Activated B cell treated with CpG ODN at 0.5 μM for 24 hours (primary cell): ENCODE results near the gene PPP2R2C. TPM values are rescaled to one million over a fixed set of nuclear protein-coding genes. Genes with fewer than 3 reads are reported as not detected.

Source experiments
- ATAC-seq: fragments of 200-7000 bp; cut with Tn5 transposase; one replicate; pipeline ENCODE4 v1.10.0; 2021; ENCODE audit warnings: low read depth, mild to moderate bottlenecking, moderate library complexity
- CTCF ChIA-PET: fragments of 350-600 bp; sonication (Branson Sonifier 250); formaldehyde crosslinking; loops from one replicate; lab custom pipeline; 2021; ENCODE audit warnings: antibody characterized with exemption; lab: Charles Lee
- POLR2A ChIA-PET: fragments of 350-600 bp; sonication (Branson Sonifier 250); formaldehyde crosslinking; loops from one replicate; lab custom pipeline; 2021; ENCODE audit warnings: antibody characterized with exemption; lab: Charles Lee
- DNase-seq: peaks from one replicate; pipeline ENCODE4 v3.0.0; 2022
- H3K27ac Mint-ChIP-seq: one replicate; pipeline ENCODE4 v1.8.0; 2020; ENCODE audit warnings: mixed read lengths
- H3K27me3 Mint-ChIP-seq: one replicate; pipeline ENCODE4 v1.8.0; 2021; ENCODE audit warnings: mixed read lengths
- H3K36me3 Mint-ChIP-seq: one replicate; pipeline ENCODE4 v1.8.0; 2021; ENCODE audit warnings: low read depth, mixed read lengths
- H3K4me1 Mint-ChIP-seq: one replicate; pipeline ENCODE4 v1.8.0; 2021; ENCODE audit warnings: mixed read lengths
- H3K4me3 Mint-ChIP-seq: one replicate; pipeline ENCODE4 v1.8.0; 2020; ENCODE audit warnings: mild to moderate bottlenecking, mixed read lengths
- H3K9me3 Mint-ChIP-seq: one replicate; pipeline ENCODE4 v1.8.0; 2020; ENCODE audit warnings: mixed read lengths
- intact Hi-C: fragments of 100-400 bp; cut with micrococcal nuclease; formaldehyde crosslinking; loops from one replicate; pipeline ENCODE4 v1.15.1; 2024
- total RNA-seq: library from RNA; stranded (reverse); gene quantifications from 2 replicates; pipeline ENCODE4 v1.2.3, GENCODE V29; 2022
- TF ChIP-seq, protein P1 (sequence below): fragments of 200-600 bp; IDR thresholded peaks from one replicate; pipeline ENCODE4 v1.8.0; 2022; ENCODE audit warnings: antibody characterized with exemption, mild to moderate bottlenecking

The PPP2R2C gene
- total RNA-seq, 1 donor from 2014 or later = not detected

DNA sequence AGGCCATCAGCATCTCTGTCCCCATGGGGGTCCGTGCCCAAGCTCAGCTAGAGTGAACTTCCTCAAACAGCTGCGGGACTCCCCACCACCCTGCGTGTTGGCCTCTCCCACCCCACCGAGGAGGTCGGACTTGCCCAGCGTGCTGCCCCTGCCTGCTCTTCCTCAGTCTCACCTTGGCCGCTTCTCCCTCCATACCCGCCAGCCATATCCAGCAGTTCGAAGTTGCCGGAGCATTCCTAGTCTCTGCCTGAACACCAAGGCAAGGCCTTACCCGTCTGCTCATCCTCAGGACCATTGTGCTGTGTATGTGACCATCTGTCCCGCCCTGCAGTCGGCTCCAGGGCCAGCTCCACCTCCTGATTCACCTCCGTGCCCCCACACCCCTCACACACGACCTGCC, 118.3 kb downstream of the PPP2R2C start:
- H3K27me3 Mint-ChIP-seq = peaks cover 8% of the 10 kb centered on the region
- no peaks in the 10 kb centered on the region for H3K36me3 Mint-ChIP-seq
- H3K4me1 Mint-ChIP-seq = no peaks in the 10 kb centered on the region
- no peaks in the 10 kb centered on the region for H3K9me3 Mint-ChIP-seq
- ChIA-PET POLR2A (no interaction called here), CTCF (no interaction called here)
- DNase-seq (no peak), ATAC-seq (no peak)
- no peak overlapping the region for H3K27ac Mint-ChIP-seq
- H3K4me3 Mint-ChIP-seq = no peak overlapping the region
- TF ChIP-seq, protein P1, sequence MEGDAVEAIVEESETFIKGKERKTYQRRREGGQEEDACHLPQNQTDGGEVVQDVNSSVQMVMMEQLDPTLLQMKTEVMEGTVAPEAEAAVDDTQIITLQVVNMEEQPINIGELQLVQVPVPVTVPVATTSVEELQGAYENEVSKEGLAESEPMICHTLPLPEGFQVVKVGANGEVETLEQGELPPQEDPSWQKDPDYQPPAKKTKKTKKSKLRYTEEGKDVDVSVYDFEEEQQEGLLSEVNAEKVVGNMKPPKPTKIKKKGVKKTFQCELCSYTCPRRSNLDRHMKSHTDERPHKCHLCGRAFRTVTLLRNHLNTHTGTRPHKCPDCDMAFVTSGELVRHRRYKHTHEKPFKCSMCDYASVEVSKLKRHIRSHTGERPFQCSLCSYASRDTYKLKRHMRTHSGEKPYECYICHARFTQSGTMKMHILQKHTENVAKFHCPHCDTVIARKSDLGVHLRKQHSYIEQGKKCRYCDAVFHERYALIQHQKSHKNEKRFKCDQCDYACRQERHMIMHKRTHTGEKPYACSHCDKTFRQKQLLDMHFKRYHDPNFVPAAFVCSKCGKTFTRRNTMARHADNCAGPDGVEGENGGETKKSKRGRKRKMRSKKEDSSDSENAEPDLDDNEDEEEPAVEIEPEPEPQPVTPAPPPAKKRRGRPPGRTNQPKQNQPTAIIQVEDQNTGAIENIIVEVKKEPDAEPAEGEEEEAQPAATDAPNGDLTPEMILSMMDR = no peak
- intact Hi-C loops = no loop called here

GRCh38 chr4:6352031-6352692, 120.3 kb downstream of the PPP2R2C start:
- no peak overlapping the region for H3K27ac Mint-ChIP-seq
- ChIA-PET CTCF (no interaction called here), POLR2A (interaction anchor here (0.6 kb wide), 1 partner anchor 69 kb away, joined by 3 read pairs; no protein-coding TSS in a partner anchor)
- peaks cover 8% of the 10 kb centered on the region for H3K27me3 Mint-ChIP-seq
- H3K4me3 Mint-ChIP-seq = no peak overlapping the region
- H3K4me1 Mint-ChIP-seq = no peaks in the 10 kb centered on the region
- TF ChIP-seq, protein P1 = no peak
- H3K36me3 Mint-ChIP-seq = no peaks in the 10 kb centered on the region
- no peak for DNase-seq
- ATAC-seq = no peak
- no peaks in the 10 kb centered on the region for H3K9me3 Mint-ChIP-seq
- intact Hi-C loops = no loop called here

GRCh38 chr4:6351246-6352000, 121.0 kb downstream of the PPP2R2C start:
- ChIA-PET CTCF (no interaction called here), POLR2A (interaction anchor here (0.6 kb wide), 1 partner anchor 70 kb away, joined by 3 read pairs; no protein-coding TSS in a partner anchor)
- Mint-ChIP-seq H3K36me3 (no peaks in the 10 kb centered on the region), H3K9me3 (no peaks in the 10 kb centered on the region), H3K4me3 (no peak overlapping the region), H3K4me1 (no peaks in the 10 kb centered on the region), H3K27ac (no peak overlapping the region), H3K27me3 (peaks cover 8% of the 10 kb centered on the region)
- no peak for DNase-seq
- ATAC-seq = no peak
- TF ChIP-seq, protein P1 = no peak
- intact Hi-C loops = no loop called here

DNA sequence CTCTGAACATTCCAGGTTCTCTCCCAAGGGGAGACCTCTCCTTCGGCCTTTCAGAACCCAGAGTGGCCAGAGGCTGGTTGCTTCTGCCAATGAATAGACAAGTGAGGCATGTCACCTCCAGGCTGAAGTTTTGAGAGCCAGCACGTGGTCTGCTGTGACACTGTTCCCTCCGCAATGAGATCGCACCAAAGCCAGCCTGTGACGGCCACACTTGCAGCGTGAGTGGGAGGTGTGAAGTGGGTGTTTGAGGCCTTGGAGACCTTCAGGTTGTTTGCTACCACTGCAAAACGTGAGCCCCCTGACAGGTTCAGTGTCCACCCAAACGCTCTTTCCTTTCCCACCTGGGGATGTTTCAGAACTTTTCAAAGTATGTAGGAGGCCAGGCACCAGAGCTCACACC, 121.8 kb downstream of the PPP2R2C start:
- H3K4me3 Mint-ChIP-seq = no peak overlapping the region
- H3K27ac Mint-ChIP-seq = no peak overlapping the region
- no peaks in the 10 kb centered on the region for H3K9me3 Mint-ChIP-seq
- ChIA-PET CTCF (no interaction called here), POLR2A (no interaction called here)
- H3K4me1 Mint-ChIP-seq = no peaks in the 10 kb centered on the region
- TF ChIP-seq, protein P1 = no peak
- peaks cover 8% of the 10 kb centered on the region for H3K27me3 Mint-ChIP-seq
- DNase-seq = no peak
- ATAC-seq = no peak
- no peaks in the 10 kb centered on the region for H3K36me3 Mint-ChIP-seq
- intact Hi-C loops = no loop called here

- no peak for ATAC-seq
- Mint-ChIP-seq H3K27ac (no peak overlapping the region), H3K9me3 (no peaks in the 10 kb centered on the region), H3K36me3 (no peaks in the 10 kb centered on the region), H3K4me3 (no peak overlapping the region), H3K4me1 (no peaks in the 10 kb centered on the region), H3K27me3 (peaks cover 6% of the 10 kb centered on the region)
- TF ChIP-seq, protein P1 = no peak
- intact Hi-C loops = no loop called here
- POLR2A ChIA-PET = no interaction called here
- CTCF ChIA-PET = no interaction called here
- DNase-seq = no peak
These were observed 122.4 kb downstream of the PPP2R2C start for GRCh38 chr4:6349896-6350603.
